T-helper 2 cell treated with Interferon-gamma antibody and Interleukin-4, amounts not matched to agents 5 μg/mL and 100 μg/mL, for 36 hours (primary cell): ENCODE data around the gene SLC27A5.

Experiments used
- DNase-seq: peaks from one replicate; pipeline ENCODE4 v3.0.0; 2021; ENCODE audit warnings: low spot score
- H3K27ac Mint-ChIP-seq: one replicate; pipeline ENCODE4 v1.8.0; 2021; ENCODE audit warnings: mild to moderate bottlenecking, mixed read lengths
- H3K27me3 Mint-ChIP-seq: one replicate; pipeline ENCODE4 v1.8.0; 2021; ENCODE audit warnings: low read depth, mixed read lengths
- H3K36me3 Mint-ChIP-seq: one replicate; pipeline ENCODE4 v1.8.0; 2021; ENCODE audit warnings: low read depth, mixed read lengths
- H3K4me1 Mint-ChIP-seq: one replicate; pipeline ENCODE4 v1.8.0; 2021; ENCODE audit warnings: low read depth, mixed read lengths
- H3K4me3 Mint-ChIP-seq: one replicate; pipeline ENCODE4 v1.8.0; 2022; ENCODE audit warnings: mild to moderate bottlenecking, moderate library complexity, mixed read lengths
- H3K9me3 Mint-ChIP-seq: one replicate; pipeline ENCODE4 v1.8.0; 2021; ENCODE audit warnings: mixed read lengths

Gene SLC27A5

GRCh38 chr19:58554494-58555368, 42.9 kb upstream of the SLC27A5 start, which contains the start of gene CHMP2A:
TSS of gene CHMP2A (minus strand) at chr19:58555105. CDS start at chr19:58554212, 893 bp downstream.
- Mint-ChIP-seq H3K27me3 (no peaks in the 10 kb centered on the region), H3K4me3 (peak within 1 kb of the TSS; percentile 96), H3K36me3 (peaks cover 76% of the 10 kb centered on the region)

GRCh38 chr19:58553799-58554493, 42.2 kb upstream of the SLC27A5 start:
- peak overlapping the region; percentile 99 for H3K27ac Mint-ChIP-seq
- DNase-seq, result peak; percentile 3
- no peaks in the 10 kb centered on the region for H3K27me3 Mint-ChIP-seq
- peak overlapping the region; percentile 96 for H3K4me3 Mint-ChIP-seq
- peaks cover 80% of the 10 kb centered on the region for H3K36me3 Mint-ChIP-seq
- peaks cover 35% of the 10 kb centered on the region for H3K4me1 Mint-ChIP-seq
- H3K9me3 Mint-ChIP-seq, result no peaks in the 10 kb centered on the region

More at GRCh38 chr19:58554494-58555368, 42.9 kb upstream of the SLC27A5 start, which contains the start of gene CHMP2A:
- peak within 1 kb of the TSS; percentile 99 for H3K27ac Mint-ChIP-seq
- H3K4me1 Mint-ChIP-seq, result peaks cover 38% of the 10 kb centered on the region
- peak; percentile 98 for DNase-seq
- no peaks in the 10 kb centered on the region for H3K9me3 Mint-ChIP-seq

GRCh38 chr19:58552655-58553054, 40.9 kb upstream of the SLC27A5 start:
- no peak overlapping the region for H3K4me3 Mint-ChIP-seq
- no peaks in the 10 kb centered on the region for H3K27me3 Mint-ChIP-seq
- H3K4me1 Mint-ChIP-seq, result peaks cover 35% of the 10 kb centered on the region
- DNase-seq, result no peak
- H3K36me3 Mint-ChIP-seq, result peaks cover 84% of the 10 kb centered on the region
- H3K9me3 Mint-ChIP-seq, result no peaks in the 10 kb centered on the region
- H3K27ac Mint-ChIP-seq, result peak overlapping the region; percentile 27

GRCh38 chr19:58551577-58552471, 40.0 kb upstream of the SLC27A5 start:
- H3K4me3 Mint-ChIP-seq, result no peak overlapping the region

GRCh38 chr19:58551123-58551497, 39.3 kb upstream of the SLC27A5 start:
- DNase-seq, result no peak
- Mint-ChIP-seq H3K27ac (peak overlapping the region; percentile 18), H3K27me3 (no peaks in the 10 kb centered on the region), H3K36me3 (peaks cover 81% of the 10 kb centered on the region), H3K4me1 (peaks cover 32% of the 10 kb centered on the region), H3K4me3 (no peak overlapping the region), H3K9me3 (no peaks in the 10 kb centered on the region)

More at GRCh38 chr19:58551577-58552471, 40.0 kb upstream of the SLC27A5 start:
- Mint-ChIP-seq H3K4me1 (peaks cover 30% of the 10 kb centered on the region), H3K27ac (no peak overlapping the region), H3K9me3 (no peaks in the 10 kb centered on the region), H3K27me3 (no peaks in the 10 kb centered on the region), H3K36me3 (peaks cover 81% of the 10 kb centered on the region)
- DNase-seq, result no peak

GRCh38 chr19:58550362-58551122, 38.8 kb upstream of the SLC27A5 start:
- H3K9me3 Mint-ChIP-seq, result no peaks in the 10 kb centered on the region
- DNase-seq, result no peak
- no peaks in the 10 kb centered on the region for H3K27me3 Mint-ChIP-seq
- no peak overlapping the region for H3K4me3 Mint-ChIP-seq
- H3K36me3 Mint-ChIP-seq, result peaks cover 85% of the 10 kb centered on the region
- H3K4me1 Mint-ChIP-seq, result peaks cover 36% of the 10 kb centered on the region
- H3K27ac Mint-ChIP-seq, result peak overlapping the region; percentile 18

- no peak for DNase-seq
- no peak overlapping the region for H3K27ac Mint-ChIP-seq
- no peaks in the 10 kb centered on the region for H3K9me3 Mint-ChIP-seq
- no peaks in the 10 kb centered on the region for H3K27me3 Mint-ChIP-seq
- H3K4me1 Mint-ChIP-seq, result peaks cover 31% of the 10 kb centered on the region
- no peak overlapping the region for H3K4me3 Mint-ChIP-seq
- H3K36me3 Mint-ChIP-seq, result peaks cover 85% of the 10 kb centered on the region
These were observed 38.0 kb upstream of the SLC27A5 start for GRCh38 chr19:58549664-58550361.

GRCh38 chr19:58548859-58549663, 37.3 kb upstream of the SLC27A5 start:
- H3K36me3 Mint-ChIP-seq, result peaks cover 81% of the 10 kb centered on the region
- H3K9me3 Mint-ChIP-seq, result no peaks in the 10 kb centered on the region
- DNase-seq, result no peak
- no peak overlapping the region for H3K4me3 Mint-ChIP-seq
- no peak overlapping the region for H3K27ac Mint-ChIP-seq
- peaks cover 30% of the 10 kb centered on the region for H3K4me1 Mint-ChIP-seq
- no peaks in the 10 kb centered on the region for H3K27me3 Mint-ChIP-seq

- Mint-ChIP-seq H3K36me3 (peaks cover 71% of the 10 kb centered on the region), H3K4me3 (no peak overlapping the region)
These were observed 35.8 kb upstream of the SLC27A5 start for GRCh38 chr19:58547323-58548312.

GRCh38 chr19:58546019-58546530, 34.3 kb upstream of the SLC27A5 start:
- DNase-seq, result no peak
- Mint-ChIP-seq H3K36me3 (peaks cover 55% of the 10 kb centered on the region), H3K9me3 (no peaks in the 10 kb centered on the region), H3K4me1 (peaks cover 22% of the 10 kb centered on the region), H3K4me3 (peak overlapping the region; percentile 97), H3K27me3 (peaks cover 9% of the 10 kb centered on the region), H3K27ac (peak overlapping the region; percentile 86)

More at GRCh38 chr19:58547323-58548312, 35.8 kb upstream of the SLC27A5 start:
- Mint-ChIP-seq H3K27me3 (peaks cover 7% of the 10 kb centered on the region), H3K27ac (no peak overlapping the region), H3K4me1 (peaks cover 27% of the 10 kb centered on the region), H3K9me3 (no peaks in the 10 kb centered on the region)
- DNase-seq, result no peak
